ENCODE measurements around the gene SLC25A13.

DNA sequence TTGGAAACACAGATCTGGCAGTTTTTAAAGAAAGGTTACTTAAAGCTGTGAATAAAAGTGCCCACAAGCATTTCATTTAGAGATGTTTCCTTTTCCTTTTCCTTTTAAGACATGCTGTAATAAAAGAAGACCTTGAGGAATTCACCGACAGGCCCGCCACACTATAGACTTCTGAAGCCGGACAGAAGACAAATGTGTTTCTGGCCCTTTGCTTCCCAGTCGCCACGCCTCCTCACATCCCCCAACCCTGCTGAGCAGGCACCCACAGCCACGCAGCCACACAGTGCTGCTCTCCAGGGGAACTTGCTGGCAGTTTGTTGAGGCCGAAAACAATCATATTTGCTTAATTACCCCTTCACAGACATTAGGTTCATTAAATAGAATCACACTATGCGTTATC is 83.4 kb downstream of the SLC25A13 start:
- TF ChIP-seq POLR2A (IDR thresholded peaks at IDR 0.05) (no peak), EP300 (IDR thresholded peaks at IDR 0.05) (no peak)
- TF ChIP-seq, protein P1, sequence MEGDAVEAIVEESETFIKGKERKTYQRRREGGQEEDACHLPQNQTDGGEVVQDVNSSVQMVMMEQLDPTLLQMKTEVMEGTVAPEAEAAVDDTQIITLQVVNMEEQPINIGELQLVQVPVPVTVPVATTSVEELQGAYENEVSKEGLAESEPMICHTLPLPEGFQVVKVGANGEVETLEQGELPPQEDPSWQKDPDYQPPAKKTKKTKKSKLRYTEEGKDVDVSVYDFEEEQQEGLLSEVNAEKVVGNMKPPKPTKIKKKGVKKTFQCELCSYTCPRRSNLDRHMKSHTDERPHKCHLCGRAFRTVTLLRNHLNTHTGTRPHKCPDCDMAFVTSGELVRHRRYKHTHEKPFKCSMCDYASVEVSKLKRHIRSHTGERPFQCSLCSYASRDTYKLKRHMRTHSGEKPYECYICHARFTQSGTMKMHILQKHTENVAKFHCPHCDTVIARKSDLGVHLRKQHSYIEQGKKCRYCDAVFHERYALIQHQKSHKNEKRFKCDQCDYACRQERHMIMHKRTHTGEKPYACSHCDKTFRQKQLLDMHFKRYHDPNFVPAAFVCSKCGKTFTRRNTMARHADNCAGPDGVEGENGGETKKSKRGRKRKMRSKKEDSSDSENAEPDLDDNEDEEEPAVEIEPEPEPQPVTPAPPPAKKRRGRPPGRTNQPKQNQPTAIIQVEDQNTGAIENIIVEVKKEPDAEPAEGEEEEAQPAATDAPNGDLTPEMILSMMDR (IDR thresholded peaks at IDR 0.05), result no peak
